MM.1S (cell line): ENCODE data around the gene LZTS3.

Experiments
- DNase-seq: peaks from one replicate; pipeline ENCODE4 v3.0.0-alpha.2; 2015
- H2AFZ ChIP-seq: fragments of 300-600 bp; sonication (generic); 2 replicates; pipeline ENCODE4 v1.6.0; 2016; ENCODE audit warnings: antibody characterized with exemption, low read length
- H3F3A ChIP-seq: fragments of 300-600 bp; sonication (generic); 2 replicates; pipeline ENCODE4 v1.6.1; 2016; ENCODE audit warnings: mild to moderate bottlenecking, antibody characterized with exemption, low read length, moderate library complexity, mixed read lengths; ENCODE audit not compliant: insufficient read depth
- H3K27ac ChIP-seq: fragments of 300-600 bp; sonication (generic); 2 replicates; pipeline ENCODE4 v1.5.1; 2016; ENCODE audit warnings: mild to moderate bottlenecking, low read length
- H3K27me3 ChIP-seq: fragments of 300-600 bp; sonication (generic); replicated peaks from 2 replicates; pipeline ENCODE4 v1.6.0; 2016; ENCODE audit warnings: low read length; ENCODE audit not compliant: insufficient read depth
- H3K36me3 ChIP-seq: fragments of 300-600 bp; sonication (generic); replicated peaks from 2 replicates; pipeline ENCODE4 v1.6.1; 2016; ENCODE audit warnings: mild to moderate bottlenecking, low read length, mixed read lengths; ENCODE audit not compliant: insufficient read depth
- H3K4me1 ChIP-seq: fragments of 300-600 bp; sonication (generic); 2 replicates; pipeline ENCODE4 v1.6.1; 2016; ENCODE audit warnings: low read length, mixed read lengths
- H3K4me2 ChIP-seq: fragments of 300-600 bp; sonication (generic); 2 replicates; pipeline ENCODE4 v1.6.0; 2016; ENCODE audit warnings: low read depth, low read length
- H3K4me3 ChIP-seq: fragments of 300-600 bp; sonication (generic); 2 replicates; pipeline ENCODE4 v1.5.1; 2016; ENCODE audit warnings: low read length, mixed read lengths
- H3K79me2 ChIP-seq: fragments of 300-600 bp; sonication (generic); 2 replicates; pipeline ENCODE4 v1.6.1; 2016; ENCODE audit warnings: mixed run types, low read length, mixed read lengths
- H3K9ac ChIP-seq: fragments of 300-600 bp; sonication (generic); 2 replicates; pipeline ENCODE4 v1.6.1; 2016; ENCODE audit warnings: low read length, mixed read lengths
- H3K9me2 ChIP-seq: fragments of 300-600 bp; sonication (generic); replicated peaks from 2 replicates; pipeline ENCODE4 v1.6.1; 2016; ENCODE audit warnings: mild to moderate bottlenecking, low read length, mixed read lengths; ENCODE audit not compliant: insufficient read depth
- H3K9me3 ChIP-seq: fragments of 300-600 bp; sonication (generic); replicated peaks from 2 replicates; pipeline ENCODE4 v1.6.1; 2016; ENCODE audit warnings: mild to moderate bottlenecking, low read length, mixed read lengths; ENCODE audit not compliant: insufficient read depth
- H4K20me1 ChIP-seq: fragments of 300-600 bp; sonication (generic); 2 replicates; pipeline ENCODE4 v1.6.1; 2016; ENCODE audit warnings: mild to moderate bottlenecking, low read length, moderate library complexity, mixed read lengths; ENCODE audit not compliant: insufficient read depth
- CTCF ChIP-seq: fragments of 300-600 bp; sonication (generic); IDR thresholded peaks from 2 replicates; pipeline ENCODE4 v1.5.1; 2016; ENCODE audit warnings: antibody characterized with exemption, low read length, mixed read lengths
- EZH2 ChIP-seq: fragments of 300-600 bp; sonication (generic); optimal IDR thresholded peaks from 2 replicates; pipeline ENCODE3; 2017; ENCODE audit warnings: low read depth, mild to moderate bottlenecking, antibody characterized with exemption, low read length, mixed read lengths
- EZH2phosphoT487 ChIP-seq: fragments of 300-600 bp; sonication (generic); IDR thresholded peaks from 2 replicates; pipeline ENCODE4 v1.6.1; 2018; ENCODE audit warnings: antibody characterized with exemption, low read length

LZTS3 gene

GRCh38 chr20:3172126-3172932 is 1.0 kb downstream of the LZTS3 start:
- H3K27me3 ChIP-seq, result peaks cover 56% of the 10 kb centered on the region
- H3K4me1 ChIP-seq, result no peaks in the 10 kb centered on the region
- H4K20me1 ChIP-seq, result no peaks in the 10 kb centered on the region
- no peak overlapping the region for H2AFZ ChIP-seq
- H3F3A ChIP-seq, result peaks cover 5% of the 10 kb centered on the region; the same call in 1 of the 2 replicates
- no peaks in the 10 kb centered on the region for H3K79me2 ChIP-seq
- TF ChIP-seq CTCF, result no peak
- no peak for TF ChIP-seq EZH2
- no peak for TF ChIP-seq EZH2phosphoT487
- H3K4me2 ChIP-seq, result no peak overlapping the region; the same call in 1 of the 2 replicates
- H3K27ac ChIP-seq, result no peak overlapping the region
- H3K9ac ChIP-seq, result no peak overlapping the region
- H3K9me3 ChIP-seq, result no peaks in the 10 kb centered on the region
- H3K9me2 ChIP-seq, result no peaks in the 10 kb centered on the region
- no peak for DNase-seq
- H3K4me3 ChIP-seq, result peak overlapping the region; percentile 94; the same call in 1 of the 2 replicates
- no peaks in the 10 kb centered on the region for H3K36me3 ChIP-seq

- Histone ChIP-seq H3K9ac (no peak overlapping the region), H3K4me3 (no peak overlapping the region), H3K79me2 (no peaks in the 10 kb centered on the region), H2AFZ (no peak overlapping the region), H3K27me3 (peaks cover 63% of the 10 kb centered on the region), H3K36me3 (no peaks in the 10 kb centered on the region), H3K4me1 (no peaks in the 10 kb centered on the region), H3F3A (peaks cover 5% of the 10 kb centered on the region; the same call in 1 of the 2 replicates), H3K27ac (no peak overlapping the region), H3K4me2 (no peak overlapping the region), H4K20me1 (no peaks in the 10 kb centered on the region), H3K9me2 (no peaks in the 10 kb centered on the region), H3K9me3 (no peaks in the 10 kb centered on the region)
- TF ChIP-seq CTCF (no peak), EZH2 (no peak), EZH2phosphoT487 (no peak)
- DNase-seq, result no peak
These were observed 1.8 kb downstream of the LZTS3 start for GRCh38 chr20:3171391-3172125.

- DNase-seq, result no peak
- no peak for TF ChIP-seq EZH2phosphoT487
- no peak for TF ChIP-seq CTCF
- no peak for TF ChIP-seq EZH2
- no peak overlapping the region for H2AFZ ChIP-seq
- H3K4me3 ChIP-seq, result no peak overlapping the region
- no peaks in the 10 kb centered on the region for H3K9me3 ChIP-seq
- H3K4me2 ChIP-seq, result no peak overlapping the region
- H3K36me3 ChIP-seq, result no peaks in the 10 kb centered on the region
- H3F3A ChIP-seq, result no peaks in the 10 kb centered on the region
- peaks cover 51% of the 10 kb centered on the region for H3K27me3 ChIP-seq
- H3K4me1 ChIP-seq, result no peaks in the 10 kb centered on the region
- H3K79me2 ChIP-seq, result no peaks in the 10 kb centered on the region
- no peaks in the 10 kb centered on the region for H4K20me1 ChIP-seq
- H3K27ac ChIP-seq, result no peak overlapping the region
- H3K9me2 ChIP-seq, result no peaks in the 10 kb centered on the region
- no peak overlapping the region for H3K9ac ChIP-seq
These were observed 4.3 kb downstream of the LZTS3 start for GRCh38 chr20:3168829-3169590.
